NCI-H446 (cell line): ENCODE results near the gene BBS5.
"Not testable (repeated sequence)": the region's sequence is repeated elsewhere in the genome, so short reads cannot be mapped to it uniquely, and the experiment has no call there.

Source experiments
- DNase-seq, 2 experiments: peaks; one replicate each; lab custom pipeline; 2025; lab: John Stamatoyannopoulos, UW

Gene BBS5

DNA sequence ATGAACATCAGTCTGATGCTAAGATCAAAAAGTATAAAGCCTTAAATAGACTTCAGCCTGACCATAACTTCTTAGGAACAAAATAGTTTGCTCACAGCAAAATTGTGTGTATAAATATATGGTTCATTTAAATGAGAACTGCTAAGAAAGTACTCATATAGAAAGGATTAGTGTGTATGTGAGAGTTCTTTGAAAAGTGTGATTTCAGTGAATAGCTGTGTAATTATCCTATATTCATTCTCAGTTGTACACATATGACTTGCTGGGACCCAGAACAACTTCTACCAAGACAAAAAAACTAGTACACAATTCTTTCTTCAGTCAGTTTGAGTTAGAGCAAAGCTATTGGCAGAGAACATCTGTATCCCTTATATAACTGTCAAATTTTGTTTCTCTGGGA, 7.2 kb downstream of the BBS5 start:
- DNase-seq: no peak

DNA sequence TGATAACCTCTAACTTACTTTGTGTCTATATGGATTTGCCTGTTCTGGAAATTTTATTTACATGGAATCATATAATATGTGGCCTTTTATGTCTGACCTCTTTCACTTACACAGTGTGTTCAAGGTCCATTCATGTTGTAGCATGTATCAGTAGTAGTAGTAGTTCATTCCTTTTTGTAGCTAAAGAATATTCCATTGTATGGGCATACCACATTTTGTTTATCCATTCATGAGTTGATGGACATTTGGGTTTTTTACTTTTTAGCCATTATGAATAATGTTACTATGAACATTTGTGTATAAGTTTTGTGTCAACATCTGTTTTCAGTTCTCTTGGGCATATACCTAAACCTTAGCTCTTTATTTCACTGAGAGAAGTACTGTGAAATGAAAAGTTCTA, 11.5 kb downstream of the BBS5 start:
- no peak for DNase-seq

- no peak for DNase-seq
Observed at GRCh38 chr2:169491378-169491777, 12.1 kb downstream of the BBS5 start.

GRCh38 chr2:169493360-169493759, 14.1 kb downstream of the BBS5 start:
- DNase-seq: no peak

DNA sequence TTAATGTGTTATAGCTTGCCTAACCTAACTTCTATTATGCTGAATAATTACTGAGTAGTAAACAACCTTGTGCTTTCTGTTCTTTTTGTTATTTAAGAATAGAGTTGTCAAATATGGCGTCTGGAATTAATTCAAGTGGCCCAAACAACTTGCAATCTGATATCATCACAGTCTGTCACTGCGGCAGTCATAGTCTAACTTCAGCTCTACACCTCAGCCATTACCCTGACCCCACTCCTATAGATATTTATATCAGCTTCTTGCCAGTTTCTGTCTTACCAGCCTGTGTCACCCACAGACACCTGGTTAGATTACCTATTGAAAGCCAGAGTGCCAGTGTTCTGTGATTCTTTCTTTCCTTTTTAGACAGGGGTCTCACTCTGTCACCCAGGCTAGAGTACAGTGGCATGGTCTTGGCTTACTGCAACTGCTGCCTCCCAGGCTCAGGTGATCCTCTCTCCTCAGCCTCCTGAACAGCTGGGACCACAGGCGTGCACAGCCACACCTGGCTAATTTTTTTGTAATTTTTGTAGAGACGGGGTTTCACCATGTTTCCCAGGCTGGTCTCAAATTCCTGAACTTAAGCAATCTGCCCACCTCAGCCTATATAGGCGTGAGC, 16.1 kb downstream of the BBS5 start:
- no peak for DNase-seq

- DNase-seq: no peak
Observed at GRCh38 chr2:169504651-169505050, 25.4 kb downstream of the BBS5 start.

DNA sequence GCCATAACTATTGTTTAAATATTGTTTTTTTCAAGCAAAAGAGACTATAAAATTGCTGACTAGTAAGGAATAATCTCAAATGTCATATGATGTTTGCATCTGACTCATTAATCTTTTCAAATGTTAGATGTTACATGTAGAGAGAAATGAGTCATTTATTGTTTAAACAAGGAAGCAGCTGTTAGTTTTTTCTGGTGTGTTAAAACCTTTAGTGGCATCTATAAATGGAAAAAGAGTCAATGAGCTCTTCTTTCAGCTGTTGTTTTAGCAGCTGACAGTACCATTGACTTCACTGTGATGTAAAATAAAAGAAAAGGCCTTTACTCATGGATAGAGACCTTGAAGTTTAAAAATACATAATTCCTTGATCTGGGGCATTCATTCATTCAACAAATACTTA, 28.4 kb downstream of the BBS5 start:
- DNase-seq: peak; percentile 15 to 48

- no peak for DNase-seq
Observed at GRCh38 chr2:169509298-169509885, 30.1 kb downstream of the BBS5 start, which contains the start of gene KLHL41. KLHL41 (plus strand) TSS chr2:169509702; CDS start chr2:169509779, 77 bp downstream.

DNA sequence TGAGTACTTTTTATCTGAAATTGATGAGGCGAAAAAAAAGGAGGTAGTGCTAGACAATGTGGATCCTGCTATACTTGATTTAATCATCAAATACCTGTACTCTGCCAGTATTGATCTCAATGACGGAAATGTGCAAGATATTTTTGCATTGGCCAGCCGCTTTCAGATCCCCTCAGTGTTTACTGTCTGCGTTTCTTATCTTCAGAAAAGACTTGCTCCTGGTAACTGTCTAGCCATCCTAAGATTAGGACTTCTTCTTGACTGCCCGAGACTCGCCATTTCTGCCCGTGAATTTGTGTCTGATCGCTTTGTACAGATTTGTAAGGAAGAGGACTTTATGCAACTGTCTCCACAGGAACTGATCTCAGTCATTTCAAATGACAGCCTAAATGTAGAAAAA, 30.7 kb downstream of the BBS5 start:
- no peak for DNase-seq

- no peak for DNase-seq
Observed at GRCh38 chr2:169510496-169510895, 31.2 kb downstream of the BBS5 start.

- DNase-seq: no peak
Observed at GRCh38 chr2:169511818-169512217, 32.5 kb downstream of the BBS5 start.

DNA sequence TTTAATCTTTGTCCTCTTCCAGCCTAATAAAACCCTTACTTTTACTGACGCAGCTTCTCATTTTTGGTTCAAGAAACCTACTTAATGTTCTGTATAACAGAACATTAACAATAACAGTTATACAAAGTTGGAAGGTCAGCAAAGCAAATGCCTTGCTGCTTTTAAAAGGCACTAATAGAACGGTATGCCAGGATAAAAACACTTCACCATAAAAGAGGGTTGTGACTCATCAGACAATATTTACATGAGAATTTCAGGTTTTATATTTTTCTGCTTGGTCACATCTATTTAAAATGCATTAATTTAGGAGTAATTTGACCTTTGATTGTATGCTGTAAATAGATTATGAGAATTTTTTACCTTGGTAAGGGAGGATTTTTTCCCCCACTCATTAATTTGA, 33.2 kb downstream of the BBS5 start:
- no peak for DNase-seq

DNA sequence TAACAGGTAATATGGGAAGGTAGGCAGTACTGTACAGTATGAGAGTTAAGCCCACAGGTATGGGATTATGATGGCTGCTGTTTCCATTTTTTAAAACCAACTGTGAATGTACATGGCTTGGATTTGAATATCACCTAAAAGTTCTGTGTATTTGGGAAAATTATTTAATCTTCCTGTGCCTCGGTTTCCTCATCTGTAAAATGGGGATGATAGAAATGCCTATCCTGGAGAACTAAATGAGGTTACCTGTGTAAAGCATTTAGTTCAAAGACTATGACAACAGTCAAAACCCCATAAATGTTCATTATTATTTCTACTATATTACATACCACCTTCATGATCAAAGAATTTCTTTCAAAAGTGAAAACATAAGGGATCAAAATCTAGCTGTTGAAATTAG, 33.8 kb downstream of the BBS5 start:
- DNase-seq: no peak

GRCh38 chr2:169513926-169514325, 34.6 kb downstream of the BBS5 start:
- no peak for DNase-seq

DNA sequence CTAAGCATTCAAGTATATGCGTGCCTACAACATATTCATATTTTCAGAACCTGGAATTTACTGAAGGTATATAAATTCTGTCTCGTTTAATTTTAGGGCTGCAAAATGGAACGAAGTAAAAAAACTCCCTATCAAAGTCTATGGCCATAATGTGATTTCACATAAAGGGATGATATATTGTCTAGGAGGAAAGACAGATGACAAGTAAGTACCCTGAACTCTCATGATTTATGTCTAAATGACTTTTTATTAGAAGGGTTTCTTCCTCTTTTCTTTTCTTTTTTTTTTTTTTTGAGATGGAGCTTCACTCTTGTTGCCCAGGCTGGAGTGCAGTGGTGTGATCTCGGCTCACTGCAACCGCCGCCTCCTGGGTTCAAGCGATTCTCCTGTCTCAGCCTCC, 35.5 kb downstream of the BBS5 start:
- not testable (repeated sequence) for DNase-seq

- not testable (repeated sequence) for DNase-seq
Observed at GRCh38 chr2:169516488-169516995, 37.2 kb downstream of the BBS5 start.

GRCh38 chr2:169520896-169521295, 41.6 kb downstream of the BBS5 start:
- DNase-seq: no peak

DNA sequence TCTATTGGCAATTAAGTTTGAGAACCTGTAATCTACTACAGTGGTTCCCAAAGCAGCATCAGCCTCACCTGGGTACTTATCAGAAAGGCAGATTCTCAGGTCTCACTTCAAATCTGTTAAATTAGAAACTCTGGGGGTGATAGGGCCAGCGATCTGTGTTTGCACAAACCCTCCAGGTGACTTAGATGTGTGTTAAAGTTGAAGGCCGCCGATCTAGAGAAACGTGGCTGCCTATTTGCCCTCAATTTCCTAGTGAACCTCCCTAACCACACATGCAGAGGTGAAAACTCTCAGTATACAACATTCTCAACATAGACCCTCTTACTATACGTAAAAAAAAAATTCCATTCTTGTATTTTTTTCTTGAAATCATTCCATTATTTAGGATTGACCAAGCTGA, 44.4 kb downstream of the BBS5 start:
- no peak for DNase-seq

GRCh38 chr2:169525434-169525833, 46.1 kb downstream of the BBS5 start:
- DNase-seq: no peak

GRCh38 chr2:169526451-169526850, 47.2 kb downstream of the BBS5 start:
- no peak for DNase-seq

DNA sequence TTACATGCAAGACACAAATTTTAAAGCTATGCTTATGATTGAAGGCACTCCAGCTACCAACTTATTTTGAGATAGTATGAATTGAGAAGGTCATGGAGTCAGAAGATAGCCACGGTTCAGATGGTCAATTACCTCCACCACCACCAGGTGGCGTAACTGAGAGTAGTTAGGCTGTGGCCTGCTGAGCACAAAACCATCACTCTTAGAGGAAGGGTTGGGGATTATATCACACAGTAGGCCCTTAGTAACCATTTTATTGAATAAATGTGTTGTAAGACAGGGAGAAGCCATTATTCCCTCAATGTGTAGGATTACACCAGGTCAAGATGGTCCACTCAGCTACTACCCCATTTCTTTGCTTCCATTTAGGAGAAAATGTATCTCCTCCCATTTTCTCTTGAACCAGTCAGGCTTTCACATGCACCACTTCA, 49.0 kb downstream of the BBS5 start:
- DNase-seq: peak; percentile 39 to 74

GRCh38 chr2:169539460-169539859, 60.2 kb downstream of the BBS5 start:
- DNase-seq: not testable (repeated sequence)

GRCh38 chr2:169540146-169540545, 60.9 kb downstream of the BBS5 start:
- no peak for DNase-seq

- no peak for DNase-seq
Observed at GRCh38 chr2:169542433-169542832, 63.1 kb downstream of the BBS5 start.
